ENCODE measurements around the gene TSPAN9. TPM values are rescaled to one million over a fixed set of nuclear protein-coding genes. Genes with fewer than 3 reads are reported as not detected.

Gene TSPAN9
- polyA plus RNA-seq, 1 of the 3 experiments (the other 2 are of a cell fraction): 34.9 TPM

GRCh38 chr12:3103806-3104205 lies 26.6 kb downstream of the TSPAN9 start:
- Histone ChIP-seq H3K4me2 (no peak overlapping the region), H4K20me1 (ENCODE audit: insufficient read depth) (no peaks in the 10 kb centered on the region; the same call in 1 of the 2 replicates), H3K9ac (no peak overlapping the region), H3K27me3 (ENCODE audit: insufficient read depth) (no peaks in the 10 kb centered on the region), H3K9me3 (no peaks in the 10 kb centered on the region), H3F3A (replicated peaks; ENCODE audit: insufficient read depth) (peaks cover 2% of the 10 kb centered on the region), H3K36me3 (replicated peaks in 1 of 2; ENCODE audit: control insufficient read depth in 1 of 2, insufficient read depth in 2 of 2, low read length in 1 of 2) (no peaks in the 10 kb centered on the region), H3K4me3 (ENCODE audit: low read depth in 2 of 2, low read length in 1 of 2) (no peak overlapping the region), H3K9me2 (no peaks in the 10 kb centered on the region), H2AFZ (ENCODE audit: low read depth) (no peak overlapping the region), H3K4me1 (ENCODE audit: control insufficient read depth in 1 of 2, insufficient read depth in 2 of 2, low read depth in 1 of 2, low read length in 1 of 2) (peaks cover 43 to 50% of the 10 kb centered on the region in 2 experiments; a peak in 3 of 4 replicates), H3K27ac (ENCODE audit: low read depth in 2 of 2, low read length in 1 of 2) (peak overlapping the region in 1 of 2 experiments; percentile 85; a peak in 2 of 4 replicates), H3K79me2 (ENCODE audit: insufficient read depth) (no peaks in the 10 kb centered on the region; the same call in none of the 2 replicates)
- ChIA-PET CTCF (interaction anchor here (1.8 to 5.4 kb wide), 5 partner anchors 11 to 172 kb away, joined by 7 to 41 read pairs (median 11); no protein-coding TSS in a partner anchor), POLR2A (interaction anchor here (1.7 kb wide), 1 partner anchor 178 kb away, joined by 3 read pairs; no protein-coding TSS in a partner anchor)
- peak; percentile 11 for DNase-seq
- 91% methylated on average over 7 of the region's 7 CpGs for WGBS (ENCODE audit: low lambda C conversion rate)
- TF ChIP-seq EP300 (IDR thresholded peaks at IDR 0.05; ENCODE audit: borderline replicate concordance in 1 of 2, low read depth in 1 of 2, low read length in 1 of 2): no peak

DNA sequence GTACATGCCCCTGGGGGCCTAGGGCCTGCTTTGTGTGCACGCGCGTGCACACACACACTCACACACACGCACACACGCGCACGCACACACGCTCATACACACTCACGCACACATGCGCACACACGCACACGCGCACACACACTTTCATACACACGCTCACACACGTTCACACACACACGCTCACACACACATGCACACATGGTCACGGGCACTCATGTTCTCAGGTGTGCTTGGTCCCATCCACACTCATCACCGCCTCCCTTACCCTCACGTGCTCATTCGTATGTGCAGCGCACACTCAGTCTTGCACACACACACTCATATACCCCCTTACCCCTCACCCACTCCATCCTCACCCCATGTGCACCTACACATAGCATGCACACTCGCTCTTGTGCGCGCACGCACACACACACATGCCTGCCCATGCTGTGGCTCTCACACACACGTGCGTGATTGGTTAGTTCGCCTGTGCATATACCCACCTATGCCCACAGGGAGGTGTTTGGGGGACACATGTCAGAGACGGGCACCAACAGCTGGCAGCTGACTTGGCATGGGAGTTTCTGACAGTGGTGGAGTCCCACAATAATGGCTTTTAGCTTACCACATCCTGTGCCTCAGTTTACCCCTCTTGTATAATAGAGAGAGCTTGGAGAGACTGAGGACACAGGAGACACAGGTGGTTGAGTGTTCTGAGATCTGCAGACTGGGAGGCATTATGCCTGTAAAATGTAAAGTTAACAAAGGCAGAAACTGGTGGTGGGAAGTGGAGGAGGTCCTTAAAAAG lies 28.7 kb downstream of the TSPAN9 start:
- CTCF ChIA-PET: interaction anchor here (1.0 to 5.4 kb wide), 7 partner anchors 18 to 230 kb away, joined by 3 to 41 read pairs (median 6); no protein-coding TSS in a partner anchor
- DNase-seq: no peak
- Histone ChIP-seq H3K79me2 (ENCODE audit: insufficient read depth) (no peaks in the 10 kb centered on the region; the same call in none of the 2 replicates), H3K9me2 (no peaks in the 10 kb centered on the region), H3K4me2 (no peak overlapping the region), H3K27me3 (ENCODE audit: insufficient read depth) (no peaks in the 10 kb centered on the region), H3K36me3 (replicated peaks in 1 of 2; ENCODE audit: control insufficient read depth in 1 of 2, insufficient read depth in 2 of 2, low read length in 1 of 2) (no peaks in the 10 kb centered on the region), H3K9me3 (no peaks in the 10 kb centered on the region), H3F3A (replicated peaks; ENCODE audit: insufficient read depth) (peaks cover 2% of the 10 kb centered on the region), H3K4me1 (ENCODE audit: control insufficient read depth in 1 of 2, insufficient read depth in 2 of 2, low read depth in 1 of 2, low read length in 1 of 2) (peaks cover 43 to 50% of the 10 kb centered on the region in 2 experiments; a peak in 3 of 4 replicates), H3K9ac (no peak overlapping the region), H3K27ac (ENCODE audit: low read depth in 2 of 2, low read length in 1 of 2) (peak overlapping the region; percentile 72 to 85; a peak in 3 of 4 replicates), H4K20me1 (ENCODE audit: insufficient read depth) (no peaks in the 10 kb centered on the region; the same call in 1 of the 2 replicates), H3K4me3 (ENCODE audit: low read depth in 2 of 2, low read length in 1 of 2) (no peak overlapping the region), H2AFZ (ENCODE audit: low read depth) (no peak overlapping the region)
- POLR2A ChIA-PET: interaction anchor here (1.0 to 1.7 kb wide), 4 partner anchors 17 to 176 kb away, joined by 3 to 7 read pairs (median 4); no protein-coding TSS in a partner anchor
- WGBS (ENCODE audit: low lambda C conversion rate): 87% methylated on average over 26 of the region's 29 CpGs
- no peak for TF ChIP-seq NRF1 (IDR thresholded peaks at IDR 0.05; ENCODE audit: low read depth, low read length)
- TF ChIP-seq TEAD4 (IDR thresholded peaks at IDR 0.05; ENCODE audit: borderline replicate concordance, insufficient read depth): no peak
- no peak for TF ChIP-seq SMC3 (IDR thresholded peaks at IDR 0.05; ENCODE audit: low read depth, low read length)
- TF ChIP-seq RXRA (IDR thresholded peaks at IDR 0.05; ENCODE audit: borderline replicate concordance, low read depth): no peak
- TF ChIP-seq, protein P1, sequence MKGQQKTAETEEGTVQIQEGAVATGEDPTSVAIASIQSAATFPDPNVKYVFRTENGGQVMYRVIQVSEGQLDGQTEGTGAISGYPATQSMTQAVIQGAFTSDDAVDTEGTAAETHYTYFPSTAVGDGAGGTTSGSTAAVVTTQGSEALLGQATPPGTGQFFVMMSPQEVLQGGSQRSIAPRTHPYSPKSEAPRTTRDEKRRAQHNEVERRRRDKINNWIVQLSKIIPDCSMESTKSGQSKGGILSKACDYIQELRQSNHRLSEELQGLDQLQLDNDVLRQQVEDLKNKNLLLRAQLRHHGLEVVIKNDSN (IDR thresholded peaks at IDR 0.05; ENCODE audit: borderline replicate concordance, low read depth): no peak
- TF ChIP-seq CHD2 (IDR thresholded peaks at IDR 0.05; ENCODE audit: low read length, partially characterized antibody): no peak
- TF ChIP-seq SIN3A (IDR thresholded peaks at IDR 0.05; ENCODE audit: borderline replicate concordance, low read depth, low read length): no peak
- TF ChIP-seq, protein P2, sequence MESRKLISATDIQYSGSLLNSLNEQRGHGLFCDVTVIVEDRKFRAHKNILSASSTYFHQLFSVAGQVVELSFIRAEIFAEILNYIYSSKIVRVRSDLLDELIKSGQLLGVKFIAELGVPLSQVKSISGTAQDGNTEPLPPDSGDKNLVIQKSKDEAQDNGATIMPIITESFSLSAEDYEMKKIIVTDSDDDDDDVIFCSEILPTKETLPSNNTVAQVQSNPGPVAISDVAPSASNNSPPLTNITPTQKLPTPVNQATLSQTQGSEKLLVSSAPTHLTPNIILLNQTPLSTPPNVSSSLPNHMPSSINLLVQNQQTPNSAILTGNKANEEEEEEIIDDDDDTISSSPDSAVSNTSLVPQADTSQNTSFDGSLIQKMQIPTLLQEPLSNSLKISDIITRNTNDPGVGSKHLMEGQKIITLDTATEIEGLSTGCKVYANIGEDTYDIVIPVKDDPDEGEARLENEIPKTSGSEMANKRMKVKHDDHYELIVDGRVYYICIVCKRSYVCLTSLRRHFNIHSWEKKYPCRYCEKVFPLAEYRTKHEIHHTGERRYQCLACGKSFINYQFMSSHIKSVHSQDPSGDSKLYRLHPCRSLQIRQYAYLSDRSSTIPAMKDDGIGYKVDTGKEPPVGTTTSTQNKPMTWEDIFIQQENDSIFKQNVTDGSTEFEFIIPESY (IDR thresholded peaks at IDR 0.05; ENCODE audit: borderline replicate concordance, low read depth): no peak
- TF ChIP-seq MXI1 (IDR thresholded peaks at IDR 0.05; ENCODE audit: low read depth, low read length): no peak
- TF ChIP-seq, protein P3, sequence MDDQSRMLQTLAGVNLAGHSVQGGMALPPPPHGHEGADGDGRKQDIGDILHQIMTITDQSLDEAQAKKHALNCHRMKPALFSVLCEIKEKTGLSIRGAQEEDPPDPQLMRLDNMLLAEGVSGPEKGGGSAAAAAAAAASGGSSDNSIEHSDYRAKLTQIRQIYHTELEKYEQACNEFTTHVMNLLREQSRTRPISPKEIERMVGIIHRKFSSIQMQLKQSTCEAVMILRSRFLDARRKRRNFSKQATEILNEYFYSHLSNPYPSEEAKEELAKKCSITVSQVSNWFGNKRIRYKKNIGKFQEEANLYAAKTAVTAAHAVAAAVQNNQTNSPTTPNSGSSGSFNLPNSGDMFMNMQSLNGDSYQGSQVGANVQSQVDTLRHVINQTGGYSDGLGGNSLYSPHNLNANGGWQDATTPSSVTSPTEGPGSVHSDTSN (IDR thresholded peaks at IDR 0.05): no peak
- no peak for TF ChIP-seq FOSL2 (IDR thresholded peaks at IDR 0.05; ENCODE audit: borderline replicate concordance, low read depth)
- no peak for TF ChIP-seq POLR2AphosphoS5 (IDR thresholded peaks at IDR 0.05; ENCODE audit: low read depth, low read length)
- no peak for TF ChIP-seq USF2 (IDR thresholded peaks at IDR 0.05; ENCODE audit: borderline replicate concordance, low read depth, low read length)
- no peak for TF ChIP-seq GATA2 (CRISPR knock-in tag; IDR thresholded peaks at IDR 0.05)

All from SK-N-SH (cell line).